ENCODE data around the gene UNC5A. TPM values are rescaled to one million over a fixed set of nuclear protein-coding genes. Genes with fewer than 3 reads are reported as not detected.

Gene UNC5A
- total RNA-seq, 4 donors from 2014 or later = not detected

GRCh38 chr5:176891331-176891958 is 81.1 kb downstream of the UNC5A start:
- WGBS, 2 donors = 75 to 79% methylated on average over 8 to 9 of the region's 9 CpGs
- Histone ChIP-seq H3K4me1 (no peaks in the 10 kb centered on the region), H3K36me3 (no peaks in the 10 kb centered on the region), H3K27me3 (no peaks in the 10 kb centered on the region), H3K4me3 (no peak overlapping the region), H3K27ac (no peak overlapping the region), H3K9me3 (no peaks in the 10 kb centered on the region)
- DNase-seq (ENCODE audit: low spot score in 2 of 2) = no peak
- TF ChIP-seq POLR2A (IDR thresholded peaks at IDR 0.05) (no peak), EP300 (IDR thresholded peaks at IDR 0.05) (no peak), CTCF (IDR thresholded peaks at IDR 0.05) (no peak)

GRCh38 chr5:176892663-176893062 is 82.3 kb downstream of the UNC5A start:
- 67 to 88% methylated on average over 3 of the region's 3 CpGs for WGBS, 2 donors
- Histone ChIP-seq H3K4me3 (no peak overlapping the region), H3K36me3 (no peaks in the 10 kb centered on the region), H3K27me3 (no peaks in the 10 kb centered on the region), H3K4me1 (no peaks in the 10 kb centered on the region), H3K9me3 (no peaks in the 10 kb centered on the region), H3K27ac (no peak overlapping the region)
- TF ChIP-seq CTCF (IDR thresholded peaks at IDR 0.05) = no peak
- TF ChIP-seq POLR2A (IDR thresholded peaks at IDR 0.05) = no peak
- TF ChIP-seq EP300 (IDR thresholded peaks at IDR 0.05) = no peak
- no peak for DNase-seq (ENCODE audit: low spot score in 2 of 2)

GRCh38 chr5:176894298-176894697 is 83.9 kb downstream of the UNC5A start:
- no peaks in the 10 kb centered on the region for H3K36me3 ChIP-seq
- WGBS, 2 donors = 91 to 92% methylated on average over 6 of the region's 6 CpGs
- no peaks in the 10 kb centered on the region for H3K9me3 ChIP-seq
- TF ChIP-seq POLR2A (IDR thresholded peaks at IDR 0.05) = no peak
- no peak for TF ChIP-seq EP300 (IDR thresholded peaks at IDR 0.05)
- no peak for TF ChIP-seq CTCF (IDR thresholded peaks at IDR 0.05)
- no peak for DNase-seq (ENCODE audit: low spot score in 2 of 2)
- no peak overlapping the region for H3K4me3 ChIP-seq
- H3K4me1 ChIP-seq = no peaks in the 10 kb centered on the region
- H3K27ac ChIP-seq = no peak overlapping the region
- H3K27me3 ChIP-seq = no peaks in the 10 kb centered on the region

- Histone ChIP-seq H3K27me3 (no peaks in the 10 kb centered on the region), H3K36me3 (no peaks in the 10 kb centered on the region), H3K4me3 (no peak overlapping the region), H3K9me3 (no peaks in the 10 kb centered on the region), H3K27ac (no peak overlapping the region), H3K4me1 (peaks cover 0 to 5% (median 1%) of the 10 kb centered on the region in 4 donors)
- 82 to 92% methylated on average over 4 of the region's 4 CpGs for WGBS, 2 donors
- no peak for TF ChIP-seq EP300 (IDR thresholded peaks at IDR 0.05)
- no peak for TF ChIP-seq POLR2A (IDR thresholded peaks at IDR 0.05)
- no peak for TF ChIP-seq CTCF (IDR thresholded peaks at IDR 0.05)
- no peak for DNase-seq (ENCODE audit: low spot score in 2 of 2)
Measured at GRCh38 chr5:176895831-176896230, 85.5 kb downstream of the UNC5A start.

GRCh38 chr5:176897263-176897662 is 86.9 kb downstream of the UNC5A start:
- Histone ChIP-seq H3K4me3 (no peak overlapping the region), H3K4me1 (peaks cover 0 to 5% (median 1%) of the 10 kb centered on the region in 4 donors), H3K27me3 (no peaks in the 10 kb centered on the region), H3K27ac (no peak overlapping the region), H3K36me3 (peaks cover 0 to 12% (median 0%) of the 10 kb centered on the region in 3 donors), H3K9me3 (no peaks in the 10 kb centered on the region)
- WGBS, 2 donors = 57 to 58% methylated on average over 3 of the region's 3 CpGs
- no peak for DNase-seq (ENCODE audit: low spot score in 2 of 2)
- TF ChIP-seq EP300 (IDR thresholded peaks at IDR 0.05) (no peak), POLR2A (IDR thresholded peaks at IDR 0.05) (no peak), CTCF (IDR thresholded peaks at IDR 0.05) (no peak)
